Kidney (tissue), 14 donors: ENCODE measurements around the gene FAT1. TPM values are rescaled to one million over a fixed set of nuclear protein-coding genes. Genes with fewer than 3 reads are reported as not detected.

Experiments used
- DNase-seq, 5 donors: peaks; one replicate each; pipeline ENCODE4 v3.0.0-alpha.2; 2013 to 2020
- FAIRE-seq: peaks from 2 replicates; lab custom pipeline; 2012; peaks lifted over from hg19 to GRCh38; lab: Jason Lieb, UNC
- H3K27ac ChIP-seq, 2 donors: one replicate each; pipeline ENCODE4 v1.7.0; 2013; ENCODE audit warnings: low read depth in 2 of 2, low read length in 2 of 2, inconsistent platforms in 1 of 2
- H3K27me3 ChIP-seq: one replicate; pipeline ENCODE4 v1.7.1; 2013; ENCODE audit warnings: low read length, inconsistent platforms; ENCODE audit not compliant: control insufficient read depth, insufficient read depth
- H3K36me3 ChIP-seq, 3 donors: one replicate each; pipeline versions ENCODE4 v1.7.0 to v1.7.1; 2013; ENCODE audit warnings: low read length in 3 of 3, control low read depth in 1 of 3, inconsistent platforms in 1 of 3; ENCODE audit not compliant: insufficient read depth in 3 of 3, control insufficient read depth in 2 of 3
- H3K4me1 ChIP-seq, 3 donors: one replicate each; pipeline versions ENCODE4 v1.7.0 to v1.7.1; 2013; ENCODE audit warnings: low read length in 3 of 3, inconsistent platforms in 1 of 3, low read depth in 1 of 3; ENCODE audit not compliant: control insufficient read depth in 2 of 3, insufficient read depth in 2 of 3
- H3K4me3 ChIP-seq, 3 donors: one replicate each; pipeline versions ENCODE4 v1.7.0 to v1.8.1; 2013; ENCODE audit warnings: low read length in 3 of 3, control low read depth in 1 of 3, inconsistent platforms in 1 of 3
- H3K9ac ChIP-seq, 3 donors: one replicate each; pipeline versions ENCODE4 v1.7.0 to v1.7.1; 2013; ENCODE audit warnings: low read length in 3 of 3, control low read depth in 1 of 3, inconsistent platforms in 1 of 3
- H3K9me3 ChIP-seq, 3 donors: one replicate each; pipeline versions ENCODE4 v1.7.0 to v1.7.1; 2013; ENCODE audit warnings: low read length in 3 of 3, control low read depth in 1 of 3, inconsistent platforms in 1 of 3; ENCODE audit not compliant: control insufficient read depth in 2 of 3, insufficient read depth in 1 of 3
- CTCF ChIP-seq: IDR thresholded peaks from 3 replicates; pipeline ENCODE4 v1.5.1; 2012; ENCODE audit warnings: mild to moderate bottlenecking, moderate library complexity, borderline replicate concordance; ENCODE audit not compliant: insufficient read depth; ENCODE audit errors: extremely low read depth
- intact Hi-C: fragments of 100-400 bp; cut with DNase I; formaldehyde crosslinking; loops from one replicate; pipeline ENCODE4 v1.11.1; 2022
- polyA plus RNA-seq: library from polyadenylated mRNA; stranded (reverse); fragments of 350-450 nt; fragmentation: Illumina TruSeq; extraction: RNeasy Lipid Tissue Mini Kit (QIAGEN cat#74804); gene quantifications from one replicate; pipeline ENCODE4 v1.2.3, GENCODE V29; 2014; ENCODE audit warnings: low read depth, low replicate concordance; ENCODE audit not compliant: insufficient read depth
- total RNA-seq: library from RNA; stranded (reverse); fragmentation: NEBNext Ultra II Directional; extraction: Animal tissue kit (Norgen Biotek cat#: 25700); gene quantifications from one replicate; pipeline ENCODE4 v1.2.1, GENCODE V29; 2021
- donor health status: control.
- donor health status: control.
- donor health status: control.
- donor health status: control.
- donor health status: control.
- donor health status: DM: yes; HTN: yes; CAD: no.
- donor health status: Normal renal cell carcinoma (clear cell type).

Gene FAT1
- total and polyA plus RNA-seq, 2 donors from 2014 or later = 62.2 to 254 TPM

DNA sequence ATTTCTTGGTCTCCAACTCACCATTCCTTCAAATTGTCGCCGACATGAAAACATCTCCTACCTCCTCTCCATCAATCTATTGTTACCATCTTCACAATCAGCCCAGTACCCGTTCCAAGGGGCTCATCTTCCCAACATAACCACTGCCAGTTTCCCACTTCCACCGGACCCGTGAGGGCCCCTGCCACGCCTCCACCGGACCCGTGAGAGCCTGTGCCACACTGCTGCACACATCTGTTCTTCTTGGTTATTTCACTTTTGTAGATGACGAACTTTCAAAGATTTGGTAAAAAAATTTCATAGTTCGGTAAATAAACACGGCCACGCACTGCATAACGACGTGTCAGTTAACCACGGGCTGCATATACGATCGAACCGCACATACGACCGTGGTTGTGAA, 65.0 kb downstream of the FAT1 start:
- H3K9ac ChIP-seq = no peak overlapping the region
- H3K27ac ChIP-seq = no peak overlapping the region
- FAIRE-seq (no peak), DNase-seq (no peak)
- no peak for TF ChIP-seq CTCF
- no peaks in the 10 kb centered on the region for H3K9me3 ChIP-seq
- intact Hi-C loops = no loop called here
- H3K27me3 ChIP-seq = no peaks in the 10 kb centered on the region
- H3K4me1 ChIP-seq = peaks cover 3 to 10% (median 10%) of the 10 kb centered on the region in 3 donors
- H3K36me3 ChIP-seq = peaks cover 0 to 14% (median 3%) of the 10 kb centered on the region in 3 donors
- no peak overlapping the region for H3K4me3 ChIP-seq

- FAIRE-seq = no peak
- intact Hi-C loops = no loop called here
Measured at GRCh38 chr4:186657764-186658163, 65.9 kb downstream of the FAT1 start.

GRCh38 chr4:186653969-186654368, 69.7 kb downstream of the FAT1 start:
- intact Hi-C loops = no loop called here
- Histone ChIP-seq H3K4me3 (no peak overlapping the region), H3K36me3 (peaks cover 0 to 7% (median 3%) of the 10 kb centered on the region in 3 donors), H3K4me1 (peaks cover under 1 to 5% (median 4%) of the 10 kb centered on the region in 3 donors), H3K27me3 (no peaks in the 10 kb centered on the region), H3K9me3 (no peaks in the 10 kb centered on the region), H3K9ac (no peak overlapping the region), H3K27ac (peak overlapping the region in 1 of 2 donors; percentile 20)
- no peak for FAIRE-seq
- no peak for TF ChIP-seq CTCF
- no peak for DNase-seq

More at GRCh38 chr4:186657764-186658163, 65.9 kb downstream of the FAT1 start:
- Histone ChIP-seq H3K4me1 (peaks cover 3 to 10% (median 10%) of the 10 kb centered on the region in 3 donors), H3K27me3 (no peaks in the 10 kb centered on the region), H3K9me3 (no peaks in the 10 kb centered on the region), H3K36me3 (peaks cover 0 to 14% (median 3%) of the 10 kb centered on the region in 3 donors), H3K4me3 (no peak overlapping the region), H3K9ac (no peak overlapping the region), H3K27ac (no peak overlapping the region)
- no peak for DNase-seq
- TF ChIP-seq CTCF = no peak

DNA sequence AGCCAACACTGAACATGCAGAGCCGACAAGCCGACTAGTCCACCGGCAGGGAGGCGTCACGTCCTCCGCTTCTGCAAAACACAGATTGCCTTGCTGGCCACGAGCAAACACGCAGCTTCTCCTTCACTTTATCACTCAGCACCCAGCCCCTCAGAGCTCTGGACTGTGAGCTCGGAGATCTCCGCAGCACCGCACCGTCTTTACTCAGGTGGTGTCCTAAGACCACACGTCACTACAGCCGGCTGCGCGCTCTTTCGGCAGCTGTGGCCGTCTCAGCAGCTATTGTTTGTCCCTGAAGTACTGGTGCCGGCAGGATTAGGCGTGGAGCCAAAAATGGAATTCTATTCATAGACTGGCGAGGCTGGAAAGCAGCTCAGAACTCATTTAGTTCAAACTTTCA, 72.0 kb downstream of the FAT1 start:
- no peak overlapping the region for H3K9ac ChIP-seq
- peak in 2 of 5 donors; percentile 44 to 78 for DNase-seq
- peaks cover 0 to 4% (median 3%) of the 10 kb centered on the region in 3 donors for H3K4me1 ChIP-seq
- no peak for TF ChIP-seq CTCF
- FAIRE-seq = no peak
- H3K4me3 ChIP-seq = peak overlapping the region in 2 of 3 donors; percentile 13 to 21
- intact Hi-C loops = no loop called here
- peaks cover 0 to 4% (median 3%) of the 10 kb centered on the region in 3 donors for H3K36me3 ChIP-seq
- no peak overlapping the region for H3K27ac ChIP-seq
- no peaks in the 10 kb centered on the region for H3K27me3 ChIP-seq
- no peaks in the 10 kb centered on the region for H3K9me3 ChIP-seq
